SK-N-SH (cell line): ENCODE data around the gene WRNIP1.

ENCODE experiments used
- ELF1 ChIP-seq: IDR thresholded peaks from 2 replicates; pipeline ENCODE4 v1.4.0; 2012
- EP300 ChIP-seq, 2 experiments: IDR thresholded peaks; 2 replicates each; pipeline versions ENCODE4 v1.4.0 to v1.6.1; 2012; ENCODE audit warnings: borderline replicate concordance in 1 of 2, low read depth in 1 of 2, low read length in 1 of 2
- GATA2 ChIP-seq: sonication (generic); formaldehyde crosslinking; IDR thresholded peaks from 2 replicates; pipeline ENCODE4 v1.5.0; 2020; ENCODE audit warnings: mild to moderate bottlenecking, missing genetic modification reagents
- MXI1 ChIP-seq: IDR thresholded peaks from 2 replicates; pipeline ENCODE4 v1.6.1; 2012; ENCODE audit warnings: mild to moderate bottlenecking, low read depth, low read length, improper control_type of control experiment
- NFIC ChIP-seq: IDR thresholded peaks from 2 replicates; pipeline ENCODE4 v1.4.0; 2012; ENCODE audit warnings: borderline replicate concordance
- RAD21 ChIP-seq: IDR thresholded peaks from 2 replicates; pipeline ENCODE4 v1.6.1; 2012; ENCODE audit warnings: mild to moderate bottlenecking, low read length
- RFX5 ChIP-seq: IDR thresholded peaks from 2 replicates; pipeline ENCODE4 v1.6.1; 2012; ENCODE audit warnings: mild to moderate bottlenecking, improper control_type of control experiment, low read length
- USF2 ChIP-seq: fragments of 150-350 bp; IDR thresholded peaks from 2 replicates; pipeline ENCODE4 v1.6.1; 2017; ENCODE audit warnings: antibody characterized with exemption, low read length, low read depth, borderline replicate concordance
- TF ChIP-seq, protein P1 (sequence below): fragments of 150-350 bp; IDR thresholded peaks from 2 replicates; pipeline ENCODE4 v1.6.1; 2016; ENCODE audit warnings: mild to moderate bottlenecking, low read depth, low read length
- TF ChIP-seq, protein P2 (sequence below): fragments of 200-600 bp; sonication (generic); IDR thresholded peaks from 2 replicates; pipeline ENCODE4 v1.6.1; 2017; ENCODE audit warnings: antibody characterized with exemption, mild to moderate bottlenecking, moderate library complexity

GRCh38 chr6:2798586-2799134, 33.5 kb downstream of the WRNIP1 start:
- TF ChIP-seq RFX5 = no peak
- TF ChIP-seq GATA2 = no peak
- TF ChIP-seq ELF1 = no peak
- no peak for TF ChIP-seq RAD21
- TF ChIP-seq, protein P1, sequence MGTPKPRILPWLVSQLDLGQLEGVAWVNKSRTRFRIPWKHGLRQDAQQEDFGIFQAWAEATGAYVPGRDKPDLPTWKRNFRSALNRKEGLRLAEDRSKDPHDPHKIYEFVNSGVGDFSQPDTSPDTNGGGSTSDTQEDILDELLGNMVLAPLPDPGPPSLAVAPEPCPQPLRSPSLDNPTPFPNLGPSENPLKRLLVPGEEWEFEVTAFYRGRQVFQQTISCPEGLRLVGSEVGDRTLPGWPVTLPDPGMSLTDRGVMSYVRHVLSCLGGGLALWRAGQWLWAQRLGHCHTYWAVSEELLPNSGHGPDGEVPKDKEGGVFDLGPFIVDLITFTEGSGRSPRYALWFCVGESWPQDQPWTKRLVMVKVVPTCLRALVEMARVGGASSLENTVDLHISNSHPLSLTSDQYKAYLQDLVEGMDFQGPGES = no peak
- TF ChIP-seq, protein P2, sequence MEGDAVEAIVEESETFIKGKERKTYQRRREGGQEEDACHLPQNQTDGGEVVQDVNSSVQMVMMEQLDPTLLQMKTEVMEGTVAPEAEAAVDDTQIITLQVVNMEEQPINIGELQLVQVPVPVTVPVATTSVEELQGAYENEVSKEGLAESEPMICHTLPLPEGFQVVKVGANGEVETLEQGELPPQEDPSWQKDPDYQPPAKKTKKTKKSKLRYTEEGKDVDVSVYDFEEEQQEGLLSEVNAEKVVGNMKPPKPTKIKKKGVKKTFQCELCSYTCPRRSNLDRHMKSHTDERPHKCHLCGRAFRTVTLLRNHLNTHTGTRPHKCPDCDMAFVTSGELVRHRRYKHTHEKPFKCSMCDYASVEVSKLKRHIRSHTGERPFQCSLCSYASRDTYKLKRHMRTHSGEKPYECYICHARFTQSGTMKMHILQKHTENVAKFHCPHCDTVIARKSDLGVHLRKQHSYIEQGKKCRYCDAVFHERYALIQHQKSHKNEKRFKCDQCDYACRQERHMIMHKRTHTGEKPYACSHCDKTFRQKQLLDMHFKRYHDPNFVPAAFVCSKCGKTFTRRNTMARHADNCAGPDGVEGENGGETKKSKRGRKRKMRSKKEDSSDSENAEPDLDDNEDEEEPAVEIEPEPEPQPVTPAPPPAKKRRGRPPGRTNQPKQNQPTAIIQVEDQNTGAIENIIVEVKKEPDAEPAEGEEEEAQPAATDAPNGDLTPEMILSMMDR = no peak
- TF ChIP-seq NFIC = no peak
- TF ChIP-seq USF2 = no peak
- TF ChIP-seq EP300 (IDR thresholded peaks at IDR 0.05; ENCODE audit: borderline replicate concordance in 1 of 2, low read depth in 1 of 2, low read length in 1 of 2) = no peak
- TF ChIP-seq MXI1 = no peak
